Measurements from ENCODE around the gene ANKRD55. TPM values are rescaled to one million over a fixed set of nuclear protein-coding genes. Genes with fewer than 3 reads are reported as not detected.
"Not testable (repeated sequence)": the region's sequence is repeated elsewhere in the genome, so short reads cannot be mapped to it uniquely, and the experiment has no call there.

ANKRD55 gene
- total RNA-seq, 1 donor from 2014 or later = not detected

DNA sequence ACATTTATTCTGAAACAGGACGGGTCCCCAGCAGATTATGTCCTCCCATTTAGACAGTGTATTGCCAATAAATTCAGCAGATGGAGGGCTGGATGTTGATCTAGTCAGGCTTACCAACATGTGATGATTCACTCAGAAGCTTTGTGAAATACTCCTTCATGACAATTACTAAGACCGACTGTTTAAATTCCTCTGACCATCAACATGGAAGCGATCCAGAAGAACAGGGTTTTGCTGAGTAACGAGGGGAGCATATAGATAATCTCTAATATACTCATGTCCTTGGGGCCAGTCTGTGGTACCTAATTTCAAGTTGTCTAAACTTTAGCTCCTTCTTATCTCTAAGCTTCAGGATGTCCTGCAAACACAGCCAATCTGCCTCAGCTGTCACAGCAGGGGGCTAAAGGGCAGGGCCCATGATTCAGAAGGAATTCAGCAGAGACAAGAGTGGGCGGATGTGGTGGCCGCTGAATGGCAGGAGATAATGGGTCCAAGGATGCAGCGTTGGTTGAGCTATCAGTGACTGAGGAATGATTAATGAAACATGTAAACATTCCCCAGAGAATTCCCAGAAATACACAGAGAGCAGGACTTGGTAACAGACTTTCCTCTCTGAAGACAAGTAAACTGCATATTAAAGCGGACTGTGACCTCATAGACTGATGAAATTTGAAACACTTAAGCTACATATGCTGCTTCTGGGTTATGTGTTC lies 109.4 kb downstream of the ANKRD55 start:
- Histone ChIP-seq H4K20me1 (ENCODE audit: low read depth) (no peaks in the 10 kb centered on the region), H3F3A (ENCODE audit: low read depth) (no peaks in the 10 kb centered on the region), H3K27me3 (no peaks in the 10 kb centered on the region), H3K27ac (no peak overlapping the region), H3K79me2 (ENCODE audit: low read depth) (no peaks in the 10 kb centered on the region), H3K9ac (no peak overlapping the region), H3K9me3 (ENCODE audit: low read depth) (no peaks in the 10 kb centered on the region), H3K36me3 (peaks cover 2% of the 10 kb centered on the region), H2AFZ (replicated peaks) (no peak overlapping the region), H3K4me2 (peak overlapping the region; percentile 40), H3K4me3 (no peak overlapping the region), H3K4me1 (peaks cover 10% of the 10 kb centered on the region)
- Mint-ChIP-seq H3K27me3 (ENCODE audit: insufficient read depth, low read depth) (no peaks in the 10 kb centered on the region), H3K4me3 (no peak overlapping the region), H3K36me3 (no peaks in the 10 kb centered on the region), H3K4me1 (peaks cover 21% of the 10 kb centered on the region), H3K9me3 (no peaks in the 10 kb centered on the region), H3K27ac (no peak overlapping the region)
- TF ChIP-seq EZH2 (IDR thresholded peaks at IDR 0.05) (no peak), EZH2phosphoT487 (IDR thresholded peaks at IDR 0.05) (no peak)
- TF ChIP-seq, protein P1, sequence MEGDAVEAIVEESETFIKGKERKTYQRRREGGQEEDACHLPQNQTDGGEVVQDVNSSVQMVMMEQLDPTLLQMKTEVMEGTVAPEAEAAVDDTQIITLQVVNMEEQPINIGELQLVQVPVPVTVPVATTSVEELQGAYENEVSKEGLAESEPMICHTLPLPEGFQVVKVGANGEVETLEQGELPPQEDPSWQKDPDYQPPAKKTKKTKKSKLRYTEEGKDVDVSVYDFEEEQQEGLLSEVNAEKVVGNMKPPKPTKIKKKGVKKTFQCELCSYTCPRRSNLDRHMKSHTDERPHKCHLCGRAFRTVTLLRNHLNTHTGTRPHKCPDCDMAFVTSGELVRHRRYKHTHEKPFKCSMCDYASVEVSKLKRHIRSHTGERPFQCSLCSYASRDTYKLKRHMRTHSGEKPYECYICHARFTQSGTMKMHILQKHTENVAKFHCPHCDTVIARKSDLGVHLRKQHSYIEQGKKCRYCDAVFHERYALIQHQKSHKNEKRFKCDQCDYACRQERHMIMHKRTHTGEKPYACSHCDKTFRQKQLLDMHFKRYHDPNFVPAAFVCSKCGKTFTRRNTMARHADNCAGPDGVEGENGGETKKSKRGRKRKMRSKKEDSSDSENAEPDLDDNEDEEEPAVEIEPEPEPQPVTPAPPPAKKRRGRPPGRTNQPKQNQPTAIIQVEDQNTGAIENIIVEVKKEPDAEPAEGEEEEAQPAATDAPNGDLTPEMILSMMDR (IDR thresholded peaks at IDR 0.05) = no peak
- peak; percentile 69 for DNase-seq (ENCODE audit: low spot score)

DNA sequence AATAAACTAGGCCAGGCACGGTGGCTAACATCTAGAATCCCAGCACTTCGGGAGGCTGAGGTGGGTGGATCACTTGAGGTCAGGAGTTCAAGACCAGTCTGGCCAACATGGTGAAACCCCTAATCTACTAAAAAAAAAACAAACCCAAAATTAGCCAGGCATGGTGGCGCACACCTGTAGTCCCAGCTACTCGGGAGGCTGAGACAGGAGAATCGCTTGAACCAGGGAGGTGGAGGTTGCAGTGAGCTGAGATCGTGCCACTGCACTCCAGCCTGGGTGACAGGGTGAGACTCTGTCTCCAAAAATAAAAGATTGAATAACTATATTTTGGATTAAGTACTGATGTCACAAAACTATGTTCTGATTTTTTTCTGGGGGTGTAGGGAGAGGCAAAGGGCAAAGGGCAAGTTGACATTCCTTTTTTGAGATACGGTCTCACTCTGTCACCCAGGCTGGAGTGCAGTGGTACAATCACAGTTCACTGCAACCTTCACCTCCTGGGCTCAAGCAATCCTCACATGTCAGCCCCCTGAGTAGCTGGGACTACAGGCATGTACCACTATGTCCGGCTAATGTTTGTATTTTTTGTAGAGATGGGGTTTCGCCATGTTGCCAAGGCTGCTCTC lies 110.7 kb downstream of the ANKRD55 start:
- not testable (repeated sequence) for H3K27ac ChIP-seq; H3F3A ChIP-seq (ENCODE audit: low read depth); H3K36me3 ChIP-seq; DNase-seq (ENCODE audit: low spot score); H3K27ac Mint-ChIP-seq; H4K20me1 ChIP-seq (ENCODE audit: low read depth); H3K36me3 Mint-ChIP-seq; H3K4me3 Mint-ChIP-seq; H3K27me3 ChIP-seq; H3K4me3 ChIP-seq; H3K79me2 ChIP-seq (ENCODE audit: low read depth); H3K27me3 Mint-ChIP-seq (ENCODE audit: insufficient read depth, low read depth); H2AFZ ChIP-seq (replicated peaks); H3K4me2 ChIP-seq; H3K9ac ChIP-seq; H3K9me3 Mint-ChIP-seq; H3K9me3 ChIP-seq (ENCODE audit: low read depth)
- peaks cover 10% of the 10 kb centered on the region for H3K4me1 ChIP-seq
- peaks cover 21% of the 10 kb centered on the region for H3K4me1 Mint-ChIP-seq

DNA sequence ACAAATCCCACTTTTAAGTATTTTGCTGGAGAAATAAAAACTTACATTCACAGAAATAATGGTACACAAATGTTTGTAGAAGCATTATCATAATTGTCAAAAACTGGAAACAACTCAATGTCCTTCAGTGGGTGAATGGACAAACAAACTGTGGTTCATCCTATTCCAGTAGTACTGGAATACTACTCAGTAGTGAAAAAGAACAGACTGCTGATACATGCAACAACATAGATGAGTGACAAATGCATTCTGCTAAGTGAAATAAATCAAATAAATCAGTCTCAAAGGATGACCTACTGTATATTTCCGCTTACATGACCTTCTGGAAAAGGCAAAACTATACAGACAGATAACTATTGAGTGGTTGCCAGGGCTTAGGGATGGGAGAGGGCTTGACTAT lies 114.1 kb downstream of the ANKRD55 start:
- no peaks in the 10 kb centered on the region for H4K20me1 ChIP-seq (ENCODE audit: low read depth)
- H3F3A ChIP-seq (ENCODE audit: low read depth) = no peaks in the 10 kb centered on the region
- TF ChIP-seq, protein P1 (IDR thresholded peaks at IDR 0.05) = no peak
- TF ChIP-seq EZH2 (IDR thresholded peaks at IDR 0.05) = no peak
- TF ChIP-seq EZH2phosphoT487 (IDR thresholded peaks at IDR 0.05) = no peak
- no peaks in the 10 kb centered on the region for H3K9me3 ChIP-seq (ENCODE audit: low read depth)
- H3K27me3 ChIP-seq = no peaks in the 10 kb centered on the region
- no peak overlapping the region for H3K27ac Mint-ChIP-seq
- peaks cover 11% of the 10 kb centered on the region for H3K4me1 Mint-ChIP-seq
- H3K79me2 ChIP-seq (ENCODE audit: low read depth) = no peaks in the 10 kb centered on the region
- H3K27ac ChIP-seq = no peak overlapping the region
- H3K36me3 ChIP-seq = peaks cover 3% of the 10 kb centered on the region
- no peak overlapping the region for H3K4me3 ChIP-seq
- no peaks in the 10 kb centered on the region for H3K36me3 Mint-ChIP-seq
- no peaks in the 10 kb centered on the region for H3K27me3 Mint-ChIP-seq (ENCODE audit: insufficient read depth, low read depth)
- H3K4me3 Mint-ChIP-seq = no peak overlapping the region
- no peak overlapping the region for H2AFZ ChIP-seq (replicated peaks)
- no peak for DNase-seq (ENCODE audit: low spot score)
- no peaks in the 10 kb centered on the region for H3K9me3 Mint-ChIP-seq
- H3K9ac ChIP-seq = no peak overlapping the region
- H3K4me1 ChIP-seq = peaks cover 9% of the 10 kb centered on the region
- H3K4me2 ChIP-seq = no peak overlapping the region

DNA sequence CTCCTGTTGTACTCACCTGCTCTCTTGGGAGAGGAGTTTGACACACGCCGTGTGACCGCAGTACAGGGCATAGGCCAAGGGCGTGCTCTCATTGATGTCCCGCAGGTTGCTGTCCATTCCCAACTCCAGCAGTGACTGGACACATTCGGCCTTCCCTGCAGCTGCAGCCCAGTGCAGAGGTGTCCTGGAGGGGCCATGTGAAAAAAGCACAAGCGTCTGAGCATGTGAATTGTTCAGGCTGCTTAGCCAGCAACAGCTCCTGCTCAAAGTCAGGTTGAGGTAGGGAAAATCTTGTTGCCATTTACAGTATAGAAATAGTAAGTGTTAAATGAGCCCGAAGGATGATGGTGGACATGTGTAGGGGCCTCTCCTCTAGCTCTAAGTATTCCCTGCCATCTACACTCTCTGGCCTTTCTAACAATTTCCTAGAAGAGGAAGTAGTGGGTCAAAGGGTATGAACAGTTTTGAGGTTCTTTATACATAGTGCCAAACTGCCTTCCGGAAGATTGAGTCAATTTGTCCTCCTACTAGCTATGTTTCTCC lies 116.5 kb downstream of the ANKRD55 start:
- no peak overlapping the region for H3K9ac ChIP-seq
- no peaks in the 10 kb centered on the region for H3K9me3 ChIP-seq (ENCODE audit: low read depth)
- H3K27ac ChIP-seq = no peak overlapping the region
- H3K4me3 Mint-ChIP-seq = no peak overlapping the region
- no peaks in the 10 kb centered on the region for H3F3A ChIP-seq (ENCODE audit: low read depth)
- H3K27me3 Mint-ChIP-seq (ENCODE audit: insufficient read depth, low read depth) = peaks cover 2% of the 10 kb centered on the region
- H3K36me3 ChIP-seq = peaks cover 3% of the 10 kb centered on the region
- H3K4me3 ChIP-seq = no peak overlapping the region
- H3K27ac Mint-ChIP-seq = no peak overlapping the region
- no peaks in the 10 kb centered on the region for H3K27me3 ChIP-seq
- no peaks in the 10 kb centered on the region for H3K9me3 Mint-ChIP-seq
- H4K20me1 ChIP-seq (ENCODE audit: low read depth) = no peaks in the 10 kb centered on the region
- no peaks in the 10 kb centered on the region for H3K79me2 ChIP-seq (ENCODE audit: low read depth)
- no peak overlapping the region for H3K4me2 ChIP-seq
- no peak for DNase-seq (ENCODE audit: low spot score)
- no peaks in the 10 kb centered on the region for H3K36me3 Mint-ChIP-seq
- TF ChIP-seq EZH2phosphoT487 (IDR thresholded peaks at IDR 0.05) (no peak), EZH2 (IDR thresholded peaks at IDR 0.05) (no peak)
- TF ChIP-seq, protein P1 (IDR thresholded peaks at IDR 0.05) = no peak
- H3K4me1 ChIP-seq = no peaks in the 10 kb centered on the region
- no peak overlapping the region for H2AFZ ChIP-seq (replicated peaks)
- no peaks in the 10 kb centered on the region for H3K4me1 Mint-ChIP-seq

All from neural progenitor cell (in vitro differentiated cells).